ENCODE data around the gene MED27.

MED27 gene

DNA sequence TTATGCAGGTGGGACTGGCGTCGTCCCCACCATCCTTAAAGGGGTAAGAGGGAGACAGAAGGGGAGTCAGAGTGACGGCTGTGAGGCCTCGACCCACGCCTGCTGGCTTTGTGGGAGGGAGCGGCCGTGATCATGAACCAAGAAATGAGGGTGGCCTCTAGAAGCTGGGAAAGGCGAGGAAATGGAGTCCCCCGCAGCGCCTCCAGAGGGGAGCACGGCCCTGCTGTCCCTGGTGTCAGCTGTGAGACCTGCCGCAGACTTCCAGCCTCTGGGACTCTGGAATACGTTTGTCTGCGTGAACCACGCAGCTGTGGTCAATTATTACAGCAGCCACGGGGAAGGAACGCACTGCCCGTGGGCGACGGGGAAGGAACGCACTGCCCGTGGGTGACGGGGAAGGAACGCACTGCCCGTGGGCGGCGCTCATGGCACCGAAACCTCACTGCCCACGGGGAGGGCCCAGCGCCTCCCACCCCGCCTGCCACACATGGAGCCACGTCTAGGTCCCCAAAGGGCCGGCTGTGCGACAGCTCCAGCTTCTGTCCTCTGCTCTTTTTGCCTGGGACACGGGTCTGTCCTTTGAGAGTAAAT, 231.0 kb downstream of the MED27 start:
- no peaks in the 10 kb centered on the region for H3K79me2 ChIP-seq (ENCODE audit: control insufficient read depth, insufficient read depth, low read length, poor library complexity)
- H3K4me1 ChIP-seq (ENCODE audit: control insufficient read depth in 1 of 2, insufficient read depth in 2 of 2, low read length in 2 of 2): no peaks in the 10 kb centered on the region
- H2AFZ ChIP-seq (ENCODE audit: insufficient read depth, low read length, poor library complexity): no peak overlapping the region
- H2AK5ac ChIP-seq (ENCODE audit: low read length): no peak overlapping the region
- H3K27ac ChIP-seq (ENCODE audit: low read depth, low read length): no peak overlapping the region
- H4K91ac ChIP-seq (ENCODE audit: low read depth, low read length): no peak overlapping the region
- H3K9ac ChIP-seq (ENCODE audit: low read length): no peak overlapping the region
- H2BK5ac ChIP-seq (ENCODE audit: low read depth, low read length, poor library complexity): no peak overlapping the region
- H3K4me3 ChIP-seq (ENCODE audit: low read depth, low read length): peak overlapping the region; percentile 15
- peaks cover 6% of the 10 kb centered on the region for H3K9me3 ChIP-seq (ENCODE audit: insufficient read depth, low read depth, low read length)
- no peak overlapping the region for H2BK120ac ChIP-seq (ENCODE audit: insufficient read depth, low read length, poor library complexity)
- no peak overlapping the region for H3K23ac ChIP-seq (ENCODE audit: low read length)
- no peak overlapping the region for H2BK12ac ChIP-seq (ENCODE audit: low read length)
- no peak overlapping the region for H3K18ac ChIP-seq (ENCODE audit: low read length)
- WGBS (ENCODE audit: extremely low coverage, insufficient coverage, insufficient read length): no CpG with 5 or more reads among the region's 35 CpGs
- no peak overlapping the region for H3K4me2 ChIP-seq (ENCODE audit: low read length)
- no peak for DNase-seq
- H3K4ac ChIP-seq (ENCODE audit: low read depth, low read length): no peak overlapping the region
- no peaks in the 10 kb centered on the region for H3K27me3 ChIP-seq (ENCODE audit: insufficient read depth, low read length)
- no peaks in the 10 kb centered on the region for H3K36me3 ChIP-seq (ENCODE audit: control insufficient read depth in 1 of 2, insufficient read depth in 2 of 2, low read length in 2 of 2)
- no peak overlapping the region for H3K14ac ChIP-seq (ENCODE audit: low read length)
- no peak overlapping the region for H4K8ac ChIP-seq (ENCODE audit: low read depth, low read length)
- no peaks in the 10 kb centered on the region for H3K79me1 ChIP-seq (ENCODE audit: low read length)
- no peak overlapping the region for H4K12ac ChIP-seq (ENCODE audit: low read depth, low read length)

DNA sequence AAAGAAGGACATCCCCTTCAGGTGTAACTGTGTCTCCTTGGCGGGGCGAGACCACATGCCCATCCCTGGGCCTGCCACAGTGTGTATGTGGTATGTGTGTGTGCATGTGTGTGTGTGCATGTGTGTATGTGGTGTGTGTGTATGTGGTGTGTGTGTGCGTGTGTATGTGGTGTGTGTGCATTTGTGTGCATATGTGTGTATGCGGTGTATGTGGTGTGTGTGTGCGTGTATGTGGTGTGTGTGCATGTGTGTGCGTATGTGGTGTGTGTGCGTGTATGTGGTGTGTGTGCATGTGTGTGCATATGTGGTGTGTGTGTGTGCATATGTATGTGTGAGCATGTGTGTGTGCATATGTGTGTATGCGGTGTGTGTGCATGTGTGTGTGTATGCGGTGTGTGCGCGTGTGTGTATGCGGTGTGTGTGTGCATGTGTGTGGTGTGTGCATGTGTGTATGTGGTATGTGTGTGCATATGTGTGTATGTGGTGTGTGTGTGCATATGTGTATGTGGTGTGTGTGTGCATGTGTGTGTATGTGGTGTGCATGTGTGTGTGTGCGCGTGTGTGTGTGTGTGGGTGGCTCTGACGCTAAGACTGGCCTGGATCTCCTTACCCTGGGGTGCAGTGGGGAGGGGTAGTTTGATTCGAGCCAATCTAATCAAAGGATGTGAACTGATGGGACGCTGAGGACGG, 231.9 kb downstream of the MED27 start:
- no peak for DNase-seq
- WGBS (ENCODE audit: extremely low coverage, insufficient coverage, insufficient read length): no CpG with 5 or more reads among the region's 18 CpGs
- H2AFZ ChIP-seq (ENCODE audit: insufficient read depth, low read length, poor library complexity): no peak overlapping the region

DNA sequence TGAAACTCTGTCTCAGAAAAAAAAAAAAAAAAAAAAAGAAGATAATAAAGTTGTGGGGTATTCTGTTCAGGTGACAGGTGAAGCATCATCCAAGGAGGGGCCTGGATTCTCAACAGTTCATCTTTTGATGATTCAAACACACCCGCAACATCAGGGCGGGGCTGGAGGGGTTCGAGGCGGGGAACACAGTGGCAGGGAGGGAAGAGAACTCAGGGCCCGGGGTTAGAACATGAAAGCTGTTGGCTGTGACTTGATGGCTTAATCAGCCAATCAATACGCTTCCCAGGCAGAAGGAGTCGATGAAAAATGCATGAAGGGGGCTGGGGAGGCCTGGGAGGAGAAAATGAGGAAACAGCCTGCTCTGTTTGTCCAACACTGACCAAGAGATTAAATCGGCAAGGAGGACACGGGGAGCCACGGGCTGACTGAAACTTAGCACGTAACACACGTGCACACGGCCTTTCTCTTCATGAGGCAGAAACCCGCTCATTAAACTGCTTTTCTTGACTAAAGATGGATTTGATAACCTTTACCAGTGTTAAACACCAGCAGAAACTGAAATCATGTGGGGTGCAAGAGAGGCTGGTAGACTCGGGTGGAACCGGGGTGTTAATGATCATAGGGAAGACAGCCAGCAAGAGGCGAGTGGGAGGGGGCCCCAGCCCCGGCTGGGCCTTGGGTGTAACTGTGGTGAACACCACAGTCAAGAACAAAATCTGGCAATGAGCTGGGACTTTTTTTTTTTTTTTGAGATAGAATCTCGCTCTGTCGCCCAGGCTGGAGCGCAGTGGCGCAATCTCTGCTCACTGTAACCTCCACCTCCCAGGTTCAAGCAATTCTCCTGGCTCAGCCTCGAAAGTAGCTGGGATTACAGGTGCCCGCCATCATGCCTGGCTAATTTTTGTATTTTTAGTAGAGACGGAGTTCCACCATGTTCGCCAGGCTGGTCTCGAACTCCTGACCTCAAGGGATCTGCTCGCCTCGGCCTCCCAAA, 234.1 kb downstream of the MED27 start:
- Histone ChIP-seq H3K9ac (ENCODE audit: low read length) (no peak overlapping the region), H3K27ac (ENCODE audit: low read depth, low read length) (no peak overlapping the region), H3K36me3 (ENCODE audit: control insufficient read depth in 1 of 2, insufficient read depth in 2 of 2, low read length in 2 of 2) (no peaks in the 10 kb centered on the region), H2BK12ac (ENCODE audit: low read length) (no peak overlapping the region), H3K27me3 (ENCODE audit: insufficient read depth, low read length) (no peaks in the 10 kb centered on the region), H3K4me3 (ENCODE audit: low read depth, low read length) (no peak overlapping the region), H2AK5ac (ENCODE audit: low read length) (no peak overlapping the region), H2BK120ac (ENCODE audit: insufficient read depth, low read length, poor library complexity) (no peak overlapping the region), H2AFZ (ENCODE audit: insufficient read depth, low read length, poor library complexity) (no peak overlapping the region), H2BK5ac (ENCODE audit: low read depth, low read length, poor library complexity) (no peak overlapping the region), H4K8ac (ENCODE audit: low read depth, low read length) (no peak overlapping the region), H4K12ac (ENCODE audit: low read depth, low read length) (no peak overlapping the region), H3K18ac (ENCODE audit: low read length) (no peak overlapping the region), H3K14ac (ENCODE audit: low read length) (no peak overlapping the region), H3K4me1 (ENCODE audit: control insufficient read depth in 1 of 2, insufficient read depth in 2 of 2, low read length in 2 of 2) (no peaks in the 10 kb centered on the region), H3K9me3 (ENCODE audit: insufficient read depth, low read depth, low read length) (peaks cover 6% of the 10 kb centered on the region), H3K4me2 (ENCODE audit: low read length) (no peak overlapping the region), H3K79me2 (ENCODE audit: control insufficient read depth, insufficient read depth, low read length, poor library complexity) (no peaks in the 10 kb centered on the region), H3K4ac (ENCODE audit: low read depth, low read length) (no peak overlapping the region), H3K79me1 (ENCODE audit: low read length) (no peaks in the 10 kb centered on the region), H3K23ac (ENCODE audit: low read length) (no peak overlapping the region), H4K91ac (ENCODE audit: low read depth, low read length) (no peak overlapping the region)
- peak in 1 of 2 donors; percentile 30 for DNase-seq
- no CpG with 5 or more reads among the region's 29 CpGs for WGBS (ENCODE audit: extremely low coverage, insufficient coverage, insufficient read length)

More for the DNA sequence above, 231.9 kb downstream of the MED27 start:
- H4K12ac ChIP-seq (ENCODE audit: low read depth, low read length): no peak overlapping the region
- peak overlapping the region; percentile 52 for H3K4me3 ChIP-seq (ENCODE audit: low read depth, low read length)
- no peaks in the 10 kb centered on the region for H3K27me3 ChIP-seq (ENCODE audit: insufficient read depth, low read length)
- no peak overlapping the region for H3K4ac ChIP-seq (ENCODE audit: low read depth, low read length)
- H4K91ac ChIP-seq (ENCODE audit: low read depth, low read length): no peak overlapping the region
- H2AK5ac ChIP-seq (ENCODE audit: low read length): no peak overlapping the region
- no peak overlapping the region for H2BK120ac ChIP-seq (ENCODE audit: insufficient read depth, low read length, poor library complexity)
- peaks cover 6% of the 10 kb centered on the region for H3K9me3 ChIP-seq (ENCODE audit: insufficient read depth, low read depth, low read length)
- H3K27ac ChIP-seq (ENCODE audit: low read depth, low read length): no peak overlapping the region
- no peak overlapping the region for H3K14ac ChIP-seq (ENCODE audit: low read length)
- H2BK12ac ChIP-seq (ENCODE audit: low read length): no peak overlapping the region
- H3K9ac ChIP-seq (ENCODE audit: low read length): no peak overlapping the region
- no peak overlapping the region for H2BK5ac ChIP-seq (ENCODE audit: low read depth, low read length, poor library complexity)
- H3K36me3 ChIP-seq (ENCODE audit: control insufficient read depth in 1 of 2, insufficient read depth in 2 of 2, low read length in 2 of 2): no peaks in the 10 kb centered on the region
- no peak overlapping the region for H4K8ac ChIP-seq (ENCODE audit: low read depth, low read length)
- no peak overlapping the region for H3K18ac ChIP-seq (ENCODE audit: low read length)
- H3K4me1 ChIP-seq (ENCODE audit: control insufficient read depth in 1 of 2, insufficient read depth in 2 of 2, low read length in 2 of 2): no peaks in the 10 kb centered on the region
- peak overlapping the region; percentile 76 for H3K23ac ChIP-seq (ENCODE audit: low read length)
- H3K79me2 ChIP-seq (ENCODE audit: control insufficient read depth, insufficient read depth, low read length, poor library complexity): no peaks in the 10 kb centered on the region
- H3K4me2 ChIP-seq (ENCODE audit: low read length): no peak overlapping the region
- no peaks in the 10 kb centered on the region for H3K79me1 ChIP-seq (ENCODE audit: low read length)

DNA sequence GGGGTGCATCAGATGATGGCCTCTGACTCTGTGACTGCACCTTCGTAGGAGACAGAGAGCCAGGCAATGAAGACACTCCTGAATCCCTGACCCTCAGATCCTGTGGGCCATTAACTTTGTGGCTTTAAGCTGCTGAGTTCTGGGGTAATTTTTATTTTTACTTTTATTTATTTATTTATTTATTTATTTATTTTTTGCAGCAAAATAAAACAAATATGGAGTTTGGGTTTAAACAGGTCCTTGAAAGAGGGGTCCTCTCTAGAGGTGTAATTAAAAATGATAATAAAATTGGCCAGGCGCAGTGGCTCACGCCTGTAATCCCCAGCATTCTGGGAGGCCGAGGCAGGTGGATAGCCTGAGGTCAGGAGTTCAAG, 234.9 kb downstream of the MED27 start:
- DNase-seq: no peak
- no peak overlapping the region for H2BK12ac ChIP-seq (ENCODE audit: low read length)
- no peak overlapping the region for H3K9ac ChIP-seq (ENCODE audit: low read length)
- H3K23ac ChIP-seq (ENCODE audit: low read length): no peak overlapping the region
- H3K79me2 ChIP-seq (ENCODE audit: control insufficient read depth, insufficient read depth, low read length, poor library complexity): no peaks in the 10 kb centered on the region
- H3K4me2 ChIP-seq (ENCODE audit: low read length): no peak overlapping the region
- H3K14ac ChIP-seq (ENCODE audit: low read length): no peak overlapping the region
- H3K18ac ChIP-seq (ENCODE audit: low read length): no peak overlapping the region
- H4K8ac ChIP-seq (ENCODE audit: low read depth, low read length): no peak overlapping the region
- H2AFZ ChIP-seq (ENCODE audit: insufficient read depth, low read length, poor library complexity): no peak overlapping the region
- no peak overlapping the region for H2BK120ac ChIP-seq (ENCODE audit: insufficient read depth, low read length, poor library complexity)
- H3K4me3 ChIP-seq (ENCODE audit: low read depth, low read length): no peak overlapping the region
- H3K4me1 ChIP-seq (ENCODE audit: control insufficient read depth in 1 of 2, insufficient read depth in 2 of 2, low read length in 2 of 2): no peaks in the 10 kb centered on the region
- H4K91ac ChIP-seq (ENCODE audit: low read depth, low read length): no peak overlapping the region
- no peak overlapping the region for H3K4ac ChIP-seq (ENCODE audit: low read depth, low read length)
- no peak overlapping the region for H4K12ac ChIP-seq (ENCODE audit: low read depth, low read length)
- no peak overlapping the region for H2BK5ac ChIP-seq (ENCODE audit: low read depth, low read length, poor library complexity)
- H3K36me3 ChIP-seq (ENCODE audit: control insufficient read depth in 1 of 2, insufficient read depth in 2 of 2, low read length in 2 of 2): no peaks in the 10 kb centered on the region
- H3K27ac ChIP-seq (ENCODE audit: low read depth, low read length): no peak overlapping the region
- peaks cover 6% of the 10 kb centered on the region for H3K9me3 ChIP-seq (ENCODE audit: insufficient read depth, low read depth, low read length)
- WGBS (ENCODE audit: extremely low coverage, insufficient coverage, insufficient read length): no CpG with 5 or more reads among the region's 4 CpGs
- H2AK5ac ChIP-seq (ENCODE audit: low read length): no peak overlapping the region
- H3K79me1 ChIP-seq (ENCODE audit: low read length): no peaks in the 10 kb centered on the region
- H3K27me3 ChIP-seq (ENCODE audit: insufficient read depth, low read length): no peaks in the 10 kb centered on the region

Measured in trophoblast cell (in vitro differentiated cells and primary cell).